HCT116 (cell line): ENCODE measurements around the gene PCK2.

Source experiments
- ATF3 ChIP-seq: IDR thresholded peaks from 2 replicates; pipeline ENCODE4 v1.6.1; 2012
- CEBPB ChIP-seq: IDR thresholded peaks from 2 replicates; pipeline ENCODE4 v1.6.1; 2012; ENCODE audit warnings: low read depth
- CTCF ChIP-seq, 3 experiments: fragments of 200-600 bp in 1 of 3; sonication (generic) in 1 of 3; IDR thresholded peaks in 2 of 3; conservative IDR thresholded peaks in 1 of 3; 2 replicates each; pipeline ENCODE4 v1.5.1; 2012 to 2017; ENCODE audit warnings: low read depth in 2 of 3, low read length in 2 of 3, antibody characterized with exemption in 1 of 3, borderline replicate concordance in 1 of 3, control low read depth in 1 of 3, mild to moderate bottlenecking in 1 of 3, mixed read lengths in 1 of 3, mixed run types in 1 of 3, moderate library complexity in 1 of 3; ENCODE audit not compliant: insufficient read depth in 1 of 3
- ZNF274 ChIP-seq: fragments of 200-500 bp; sonication (Bioruptor generic); IDR thresholded peaks from 2 replicates; pipeline ENCODE4 v1.6.1; 2014; ENCODE audit warnings: mild to moderate bottlenecking, low read depth, low read length, inconsistent platforms
- TF ChIP-seq, protein P1 (sequence below): IDR thresholded peaks from 2 replicates; pipeline ENCODE4 v1.6.1; 2011; ENCODE audit warnings: mild to moderate bottlenecking, low read length, moderate library complexity; ENCODE audit not compliant: insufficient replicate concordance; ENCODE audit errors: extremely low read depth

DNA sequence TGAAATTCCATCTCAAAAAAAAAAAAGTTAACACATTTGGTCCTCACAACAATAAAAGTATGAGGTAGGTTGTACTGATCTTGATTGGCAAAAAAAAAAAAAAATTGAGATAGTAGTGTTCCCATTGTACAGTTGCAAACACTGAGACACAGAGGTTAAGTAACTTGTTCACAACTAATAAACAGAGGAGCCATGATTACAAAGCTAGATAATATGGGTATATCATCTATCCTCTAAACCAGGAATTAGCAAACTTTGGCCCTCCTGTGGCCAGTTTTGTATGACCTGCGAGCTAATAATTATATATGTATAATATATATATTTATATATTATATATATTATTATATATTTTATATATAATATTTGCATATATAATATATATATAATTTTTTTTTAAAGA lies 39.6 kb downstream of the PCK2 start:
- no peak for TF ChIP-seq CEBPB
- TF ChIP-seq ATF3, result no peak
- TF ChIP-seq ZNF274, result no peak
- no peak for TF ChIP-seq CTCF (IDR thresholded peaks at IDR 0.05 in 2 of 3, conservative IDR thresholded peaks at IDR 0.05 in 1 of 3; ENCODE audit: borderline replicate concordance in 1 of 3, insufficient read depth in 1 of 3, low read depth in 2 of 3, low read length in 2 of 3)
- TF ChIP-seq, protein P1, sequence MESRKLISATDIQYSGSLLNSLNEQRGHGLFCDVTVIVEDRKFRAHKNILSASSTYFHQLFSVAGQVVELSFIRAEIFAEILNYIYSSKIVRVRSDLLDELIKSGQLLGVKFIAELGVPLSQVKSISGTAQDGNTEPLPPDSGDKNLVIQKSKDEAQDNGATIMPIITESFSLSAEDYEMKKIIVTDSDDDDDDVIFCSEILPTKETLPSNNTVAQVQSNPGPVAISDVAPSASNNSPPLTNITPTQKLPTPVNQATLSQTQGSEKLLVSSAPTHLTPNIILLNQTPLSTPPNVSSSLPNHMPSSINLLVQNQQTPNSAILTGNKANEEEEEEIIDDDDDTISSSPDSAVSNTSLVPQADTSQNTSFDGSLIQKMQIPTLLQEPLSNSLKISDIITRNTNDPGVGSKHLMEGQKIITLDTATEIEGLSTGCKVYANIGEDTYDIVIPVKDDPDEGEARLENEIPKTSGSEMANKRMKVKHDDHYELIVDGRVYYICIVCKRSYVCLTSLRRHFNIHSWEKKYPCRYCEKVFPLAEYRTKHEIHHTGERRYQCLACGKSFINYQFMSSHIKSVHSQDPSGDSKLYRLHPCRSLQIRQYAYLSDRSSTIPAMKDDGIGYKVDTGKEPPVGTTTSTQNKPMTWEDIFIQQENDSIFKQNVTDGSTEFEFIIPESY, result no peak
